ENCODE data around the gene TMEM170B. TPM values are rescaled to one million over a fixed set of nuclear protein-coding genes. Genes with fewer than 3 reads are reported as not detected.

The TMEM170B gene
- total RNA-seq, 2 experiments from 2014 or later: 1.8 to 1.9 TPM

DNA sequence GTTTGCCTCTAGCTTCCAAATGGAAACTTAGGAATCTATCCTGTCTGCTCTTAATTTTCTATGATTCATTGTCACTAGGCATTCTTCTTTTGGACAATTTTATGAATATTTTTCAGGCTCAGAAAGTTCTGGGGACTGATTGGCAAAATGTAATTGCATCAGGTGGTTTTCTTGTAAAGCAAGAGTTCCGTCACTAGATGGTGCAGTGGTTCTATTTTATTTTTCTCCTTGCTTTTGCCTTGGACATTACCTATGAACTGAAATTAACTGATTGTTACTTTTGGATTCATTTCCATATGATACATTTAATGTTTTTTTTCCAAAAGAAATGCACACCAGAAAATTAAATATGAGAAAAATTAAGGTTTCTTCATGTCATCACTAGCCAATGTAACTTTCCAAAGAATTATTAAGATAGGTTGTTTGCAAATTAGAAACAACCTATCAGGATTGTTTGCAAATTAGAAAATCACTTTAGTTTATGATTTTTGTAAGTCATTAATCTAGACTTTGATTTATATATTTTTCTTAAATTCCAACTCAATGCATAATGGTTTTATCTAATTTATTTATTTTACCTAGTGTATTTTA lies 48.0 kb downstream of the TMEM170B start:
- Mint-ChIP-seq H3K36me3 (ENCODE audit: low read depth) (no peaks in the 10 kb centered on the region), H3K4me3 (no peak overlapping the region), H3K9me3 (no peaks in the 10 kb centered on the region), H3K4me1 (ENCODE audit: low read depth) (no peaks in the 10 kb centered on the region), H3K27ac (no peak overlapping the region), H3K27me3 (peaks cover 4% of the 10 kb centered on the region)
- ATAC-seq: no peak
- intact Hi-C loops (cut with micrococcal nuclease): loop anchor here (5.0 kb wide), 1 partner anchor 1022 kb away; no protein-coding TSS in a partner anchor
- DNase-seq: no peak
- ChIA-PET CTCF (interaction anchor here (0.7 to 2.7 kb wide), 12 partner anchors 8 to 1021 kb away, joined by 3 to 10 read pairs (median 4); partner anchors contain the start of gene EDN1), POLR2A (no interaction called here)
- TF ChIP-seq, protein P1, sequence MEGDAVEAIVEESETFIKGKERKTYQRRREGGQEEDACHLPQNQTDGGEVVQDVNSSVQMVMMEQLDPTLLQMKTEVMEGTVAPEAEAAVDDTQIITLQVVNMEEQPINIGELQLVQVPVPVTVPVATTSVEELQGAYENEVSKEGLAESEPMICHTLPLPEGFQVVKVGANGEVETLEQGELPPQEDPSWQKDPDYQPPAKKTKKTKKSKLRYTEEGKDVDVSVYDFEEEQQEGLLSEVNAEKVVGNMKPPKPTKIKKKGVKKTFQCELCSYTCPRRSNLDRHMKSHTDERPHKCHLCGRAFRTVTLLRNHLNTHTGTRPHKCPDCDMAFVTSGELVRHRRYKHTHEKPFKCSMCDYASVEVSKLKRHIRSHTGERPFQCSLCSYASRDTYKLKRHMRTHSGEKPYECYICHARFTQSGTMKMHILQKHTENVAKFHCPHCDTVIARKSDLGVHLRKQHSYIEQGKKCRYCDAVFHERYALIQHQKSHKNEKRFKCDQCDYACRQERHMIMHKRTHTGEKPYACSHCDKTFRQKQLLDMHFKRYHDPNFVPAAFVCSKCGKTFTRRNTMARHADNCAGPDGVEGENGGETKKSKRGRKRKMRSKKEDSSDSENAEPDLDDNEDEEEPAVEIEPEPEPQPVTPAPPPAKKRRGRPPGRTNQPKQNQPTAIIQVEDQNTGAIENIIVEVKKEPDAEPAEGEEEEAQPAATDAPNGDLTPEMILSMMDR (IDR thresholded peaks at IDR 0.05): peak; percentile 61

- Mint-ChIP-seq H3K27ac (no peak overlapping the region), H3K9me3 (no peaks in the 10 kb centered on the region), H3K27me3 (peaks cover 4% of the 10 kb centered on the region), H3K4me3 (no peak overlapping the region), H3K4me1 (ENCODE audit: low read depth) (no peaks in the 10 kb centered on the region), H3K36me3 (ENCODE audit: low read depth) (no peaks in the 10 kb centered on the region)
- ChIA-PET POLR2A (no interaction called here), CTCF (interaction anchor here (1.7 kb wide), 1 partner anchor 10 kb away, joined by 5 read pairs; no protein-coding TSS in a partner anchor)
- DNase-seq (no peak), ATAC-seq (no peak)
- TF ChIP-seq, protein P1 (IDR thresholded peaks at IDR 0.05): no peak
- intact Hi-C loops (cut with micrococcal nuclease): loop anchor here (5.0 kb wide), 1 partner anchor 1021 kb away; no protein-coding TSS in a partner anchor
Measured at GRCh38 chr6:11586117-11586516, 48.6 kb downstream of the TMEM170B start.

GRCh38 chr6:11586536-11586935 lies 49.0 kb downstream of the TMEM170B start:
- DNase-seq (no peak), ATAC-seq (no peak)
- H3K4me3 Mint-ChIP-seq: no peak overlapping the region
- H3K27me3 Mint-ChIP-seq: peaks cover 4% of the 10 kb centered on the region
- intact Hi-C loops (cut with micrococcal nuclease): loop anchor here (5.0 kb wide), 1 partner anchor 1021 kb away; no protein-coding TSS in a partner anchor
- no peaks in the 10 kb centered on the region for H3K36me3 Mint-ChIP-seq (ENCODE audit: low read depth)
- POLR2A ChIA-PET: no interaction called here
- H3K4me1 Mint-ChIP-seq (ENCODE audit: low read depth): no peaks in the 10 kb centered on the region
- TF ChIP-seq, protein P1 (IDR thresholded peaks at IDR 0.05): no peak
- no peak overlapping the region for H3K27ac Mint-ChIP-seq
- H3K9me3 Mint-ChIP-seq: no peaks in the 10 kb centered on the region
- CTCF ChIA-PET: interaction anchor here (1.1 to 1.7 kb wide), 2 partner anchors 9 to 11 kb away, joined by 5 read pairs; no protein-coding TSS in a partner anchor

GRCh38 chr6:11589261-11589660 lies 51.7 kb downstream of the TMEM170B start:
- CTCF ChIA-PET: no interaction called here
- no peak overlapping the region for H3K27ac Mint-ChIP-seq
- no peak overlapping the region for H3K4me3 Mint-ChIP-seq
- no peak for DNase-seq
- no peak for ATAC-seq
- intact Hi-C loops (cut with micrococcal nuclease): loop anchor here (5.0 kb wide), 1 partner anchor 1018 kb away; no protein-coding TSS in a partner anchor
- no peaks in the 10 kb centered on the region for H3K9me3 Mint-ChIP-seq
- peaks cover 4% of the 10 kb centered on the region for H3K27me3 Mint-ChIP-seq
- TF ChIP-seq, protein P1 (IDR thresholded peaks at IDR 0.05): no peak
- no peaks in the 10 kb centered on the region for H3K36me3 Mint-ChIP-seq (ENCODE audit: low read depth)
- POLR2A ChIA-PET: no interaction called here
- no peaks in the 10 kb centered on the region for H3K4me1 Mint-ChIP-seq (ENCODE audit: low read depth)

GRCh38 chr6:11592294-11592906 lies 54.9 kb downstream of the TMEM170B start:
- ChIA-PET CTCF (interaction anchor here (0.9 kb wide), 1 partner anchor 14 kb away, joined by 3 read pairs; no protein-coding TSS in a partner anchor), POLR2A (no interaction called here)
- DNase-seq (no peak), ATAC-seq (no peak)
- Mint-ChIP-seq H3K4me3 (no peak overlapping the region), H3K4me1 (ENCODE audit: low read depth) (no peaks in the 10 kb centered on the region), H3K27ac (no peak overlapping the region), H3K9me3 (no peaks in the 10 kb centered on the region), H3K36me3 (ENCODE audit: low read depth) (no peaks in the 10 kb centered on the region), H3K27me3 (peaks cover 6% of the 10 kb centered on the region)
- TF ChIP-seq, protein P1 (IDR thresholded peaks at IDR 0.05): no peak
- intact Hi-C loops (cut with micrococcal nuclease): no loop called here
